GOT3 (cell line): ENCODE data around the gene CCDC69.
"Not testable (repeated sequence)": the region's sequence is repeated elsewhere in the genome, so short reads cannot be mapped to it uniquely, and the experiment has no call there.

Source experiments
- DNase-seq: peaks from one replicate; lab custom pipeline; 2025; ENCODE audit warnings: mixed read lengths; lab: John Stamatoyannopoulos, UW

Gene CCDC69

DNA sequence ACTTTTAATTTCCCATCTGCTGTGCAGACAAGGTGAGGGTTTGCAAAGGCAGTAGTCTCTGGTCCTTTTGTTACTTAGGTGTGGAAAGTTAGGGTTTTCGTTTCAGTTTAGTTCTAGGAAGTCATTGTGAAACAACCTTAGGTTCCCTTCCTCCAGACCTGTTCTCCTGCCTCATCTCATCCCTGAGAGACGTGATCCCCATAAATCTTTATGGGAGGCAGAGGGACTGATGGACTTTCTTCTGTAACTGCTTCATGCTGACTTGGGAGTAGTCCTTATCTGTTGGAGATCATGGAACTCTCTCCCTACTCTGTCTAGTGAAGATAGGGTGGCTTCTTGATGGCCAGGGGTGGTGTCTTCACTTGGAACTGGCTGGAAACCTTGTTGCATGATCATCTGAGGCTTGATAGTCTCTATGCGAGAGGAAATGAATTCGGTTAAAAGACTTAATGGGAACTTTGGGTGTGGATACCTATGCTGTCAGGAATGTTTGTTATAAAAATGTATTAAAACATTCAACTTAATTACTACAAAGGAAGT lies 21.9 kb upstream of the CCDC69 start:
- DNase-seq, result no peak

DNA sequence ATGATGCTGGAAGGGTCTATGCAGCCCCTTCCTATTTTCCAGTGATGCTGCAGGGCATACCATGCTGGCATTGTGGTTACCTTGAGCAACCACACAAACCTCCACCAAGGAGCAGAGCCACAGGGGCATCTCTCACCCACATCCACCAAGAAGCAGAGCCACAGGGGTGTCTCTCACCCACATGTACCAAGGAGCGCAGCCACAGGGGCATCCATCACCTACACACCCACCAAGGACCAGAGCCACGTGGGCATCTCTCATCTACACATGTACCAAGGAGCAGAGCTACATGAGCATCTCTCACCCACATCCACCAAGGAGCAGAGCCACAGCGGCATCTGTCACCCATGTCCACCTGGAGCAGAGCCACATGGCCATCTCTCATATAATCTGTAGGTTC lies 20.3 kb upstream of the CCDC69 start:
- DNase-seq, result no peak

DNA sequence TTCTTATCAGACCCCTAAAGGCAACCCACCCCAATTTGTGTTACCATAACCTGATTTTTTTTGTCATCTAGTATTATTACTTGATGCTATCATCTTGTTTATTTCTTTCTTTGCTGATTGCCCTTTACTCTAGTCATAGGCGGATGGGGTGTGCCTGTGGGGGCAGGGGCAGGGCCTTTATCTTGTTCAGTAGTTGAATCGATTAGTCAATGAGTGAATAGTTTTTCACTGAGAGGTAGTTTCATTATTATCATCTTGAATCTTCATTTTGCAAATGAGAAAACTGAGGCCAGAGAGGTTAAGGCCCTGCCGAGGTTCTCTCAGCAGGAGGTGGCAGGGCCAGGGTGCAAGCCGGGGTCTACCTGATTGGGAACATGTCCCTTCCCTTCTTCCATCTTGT lies 19.7 kb upstream of the CCDC69 start:
- DNase-seq, result no peak

DNA sequence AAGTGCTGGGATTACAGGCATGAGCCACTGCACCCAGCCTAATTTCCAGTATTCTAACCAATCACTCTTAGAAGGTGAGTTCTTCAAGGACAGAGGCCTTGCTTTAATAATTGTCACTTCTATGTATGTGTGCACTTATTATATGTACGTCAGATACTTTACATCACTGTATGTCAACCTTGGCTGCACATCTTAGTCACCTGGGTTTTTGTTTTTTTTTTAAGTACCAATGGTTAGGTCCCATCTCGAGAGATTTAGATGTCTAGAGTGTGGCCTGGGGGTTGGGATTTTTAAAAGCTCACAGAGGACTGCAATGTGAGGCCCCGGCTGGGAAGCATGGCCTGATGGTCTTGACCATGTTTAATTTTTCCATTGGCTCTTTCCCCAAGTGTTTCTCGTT lies 19.2 kb upstream of the CCDC69 start:
- DNase-seq, result no peak

DNA sequence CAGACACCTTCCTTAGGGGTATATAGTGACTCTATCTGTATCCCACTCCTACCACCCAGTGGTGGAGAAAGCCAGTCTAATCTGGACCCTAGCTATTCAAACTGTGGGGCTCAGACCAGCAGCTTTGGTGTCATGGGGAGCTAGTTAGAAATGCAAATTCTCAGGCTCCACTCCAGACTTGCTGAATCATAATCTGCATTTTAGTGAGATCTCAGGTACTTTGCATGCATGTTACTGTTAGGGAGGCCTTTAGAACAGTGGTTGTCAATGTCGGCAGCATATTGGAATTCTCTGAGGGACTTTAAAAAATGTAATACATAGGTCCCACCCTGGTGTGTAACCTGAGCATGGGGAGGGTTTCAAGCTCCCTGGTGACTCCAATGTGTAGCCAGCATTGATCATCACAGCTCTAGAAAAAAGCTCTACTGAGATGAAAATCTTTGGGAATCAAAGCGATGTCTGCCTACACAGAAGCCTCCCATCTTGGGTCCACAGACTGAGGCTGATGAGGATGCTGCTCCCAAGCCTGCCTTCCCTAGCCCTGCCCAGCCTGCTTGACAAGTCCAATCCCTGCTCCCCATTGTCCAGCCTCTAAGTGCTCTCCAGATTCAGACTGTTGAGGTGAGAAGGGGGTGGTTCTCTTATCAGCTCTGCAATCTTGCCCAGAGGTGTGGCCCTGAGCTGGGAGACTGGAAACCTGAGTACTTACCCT lies 17.2 kb upstream of the CCDC69 start:
- DNase-seq, result no peak

DNA sequence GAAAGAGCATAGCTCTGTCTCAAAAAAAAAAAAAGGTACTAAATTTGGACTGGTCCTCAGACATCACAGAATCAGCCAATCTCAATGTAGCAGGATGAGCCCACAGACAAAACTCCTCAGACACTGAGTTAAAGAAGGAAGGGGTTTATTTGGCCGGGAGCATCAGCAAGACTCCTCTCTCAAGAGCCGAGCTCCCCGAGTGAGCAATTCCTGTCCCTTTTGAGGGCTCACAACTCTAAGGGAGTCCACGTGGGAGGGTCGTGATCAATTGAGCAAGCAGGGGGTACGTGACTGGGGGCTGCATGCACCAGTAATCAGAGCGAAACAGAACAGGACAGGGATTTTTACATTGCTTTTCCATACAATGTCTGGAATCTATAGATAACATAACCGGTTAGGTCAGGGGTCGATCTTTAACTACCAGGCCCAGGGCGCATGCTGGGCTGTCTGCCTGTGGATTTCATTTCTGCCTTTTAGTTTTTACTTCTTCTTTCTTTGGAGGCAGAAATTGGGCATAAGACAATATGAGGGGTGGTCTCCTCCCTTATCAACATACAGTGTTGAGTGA lies 16.5 kb upstream of the CCDC69 start:
- not testable (repeated sequence) for DNase-seq

DNA sequence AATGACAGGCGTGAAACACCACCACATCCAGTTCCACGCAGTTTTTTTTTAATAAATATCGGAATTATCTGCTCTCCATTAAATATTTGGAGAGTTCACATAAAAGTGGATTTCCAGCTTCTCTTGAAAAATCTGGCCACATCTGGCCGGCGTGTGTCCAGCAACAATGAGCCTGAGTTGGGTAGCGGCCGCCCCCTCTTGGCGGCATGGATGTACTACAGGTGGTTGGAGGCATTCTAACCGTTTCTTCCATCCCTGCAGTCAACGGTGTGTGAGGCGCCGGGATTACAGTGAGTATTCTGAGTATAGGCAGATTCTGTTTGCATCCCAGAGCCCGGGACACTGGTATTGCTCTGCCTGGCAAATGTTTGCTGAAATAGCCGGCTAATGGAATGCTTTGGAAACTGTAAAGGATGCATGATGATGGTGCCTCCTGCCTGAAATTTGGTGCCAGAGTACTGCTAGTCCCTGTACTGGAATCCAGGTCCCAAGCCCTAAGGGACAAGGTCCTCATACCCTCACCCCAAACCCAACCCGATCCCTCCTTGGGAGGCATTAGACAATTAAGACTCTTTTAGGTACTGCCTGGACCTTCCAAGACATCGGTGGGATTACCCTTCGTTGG lies 15.5 kb upstream of the CCDC69 start:
- peak; percentile 27 for DNase-seq

DNA sequence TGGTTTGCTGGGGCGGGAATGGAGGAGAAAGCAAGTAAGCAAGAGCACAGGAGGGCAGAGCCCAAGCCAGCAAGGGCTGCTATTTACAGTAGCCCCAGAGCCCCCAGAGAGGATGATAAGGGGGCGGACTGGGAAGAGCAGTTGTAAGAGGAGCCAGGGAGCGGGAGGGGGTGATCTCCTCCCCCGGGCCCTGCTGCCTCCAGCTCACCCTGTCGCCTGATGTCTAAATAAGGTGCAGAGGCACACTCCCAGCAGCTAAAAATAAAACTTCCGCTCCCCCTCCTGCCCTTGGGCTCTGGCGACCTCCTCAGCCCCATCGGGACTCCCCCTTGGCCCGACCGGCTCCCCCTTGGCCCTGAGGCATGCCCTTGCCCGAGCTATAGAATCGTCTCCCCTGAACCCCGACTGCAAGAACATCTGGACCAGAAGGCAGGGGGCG lies 14.4 kb upstream of the CCDC69 start:
- DNase-seq, result no peak

DNA sequence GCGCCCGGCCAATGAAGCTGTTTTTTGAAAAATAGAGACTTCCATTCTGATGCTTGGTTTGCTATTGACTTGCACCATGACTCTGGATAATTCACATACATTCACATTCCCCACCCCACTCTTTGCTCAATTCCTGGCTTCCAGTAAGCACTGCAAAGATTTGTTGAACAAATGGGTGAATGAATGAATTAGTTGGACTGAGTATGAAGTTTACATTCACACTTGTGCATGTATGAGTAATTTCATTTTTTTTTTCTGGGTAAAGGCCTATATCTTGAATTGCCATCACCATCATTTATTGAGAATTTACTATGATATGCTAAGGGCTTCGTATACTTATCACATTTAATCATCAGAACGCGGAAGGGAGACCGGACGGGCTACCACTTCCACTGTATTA lies 13.8 kb upstream of the CCDC69 start:
- DNase-seq, result no peak

DNA sequence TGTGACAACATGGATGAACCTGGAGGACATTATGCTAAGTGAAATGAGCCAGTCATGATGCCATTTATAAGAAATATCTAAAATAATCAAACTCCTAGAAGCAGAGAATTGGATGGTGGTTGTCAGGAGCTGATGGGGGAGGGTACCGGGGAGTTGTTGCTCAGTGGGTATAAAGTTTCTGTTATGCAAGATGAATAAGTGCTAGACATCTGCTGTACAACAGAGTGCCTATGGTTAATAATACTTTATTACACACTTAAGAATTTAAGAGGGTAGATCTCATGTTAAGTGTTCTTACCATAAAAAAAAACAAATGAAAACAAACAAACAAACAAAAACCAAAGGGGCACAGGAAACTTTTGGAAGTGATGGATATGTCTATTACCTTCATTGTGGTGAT lies 13.0 kb upstream of the CCDC69 start:
- DNase-seq, result no peak

DNA sequence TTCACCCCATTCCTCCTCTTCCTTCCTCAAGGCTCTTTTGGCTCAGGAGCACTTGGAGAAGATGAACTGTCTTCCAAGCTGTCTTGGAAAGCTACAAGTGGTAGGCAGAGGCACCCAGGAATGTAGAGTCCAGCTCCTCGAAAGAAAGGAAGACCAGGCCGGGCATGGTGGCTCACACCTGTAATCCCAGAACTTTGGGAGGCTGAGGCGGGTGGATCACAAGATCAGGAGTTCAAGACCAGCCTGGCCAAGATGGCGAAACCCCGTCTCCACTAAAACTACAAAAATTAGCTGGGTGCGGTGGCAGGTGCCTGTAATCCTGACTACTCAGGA lies 11.3 kb upstream of the CCDC69 start:
- not testable (repeated sequence) for DNase-seq

DNA sequence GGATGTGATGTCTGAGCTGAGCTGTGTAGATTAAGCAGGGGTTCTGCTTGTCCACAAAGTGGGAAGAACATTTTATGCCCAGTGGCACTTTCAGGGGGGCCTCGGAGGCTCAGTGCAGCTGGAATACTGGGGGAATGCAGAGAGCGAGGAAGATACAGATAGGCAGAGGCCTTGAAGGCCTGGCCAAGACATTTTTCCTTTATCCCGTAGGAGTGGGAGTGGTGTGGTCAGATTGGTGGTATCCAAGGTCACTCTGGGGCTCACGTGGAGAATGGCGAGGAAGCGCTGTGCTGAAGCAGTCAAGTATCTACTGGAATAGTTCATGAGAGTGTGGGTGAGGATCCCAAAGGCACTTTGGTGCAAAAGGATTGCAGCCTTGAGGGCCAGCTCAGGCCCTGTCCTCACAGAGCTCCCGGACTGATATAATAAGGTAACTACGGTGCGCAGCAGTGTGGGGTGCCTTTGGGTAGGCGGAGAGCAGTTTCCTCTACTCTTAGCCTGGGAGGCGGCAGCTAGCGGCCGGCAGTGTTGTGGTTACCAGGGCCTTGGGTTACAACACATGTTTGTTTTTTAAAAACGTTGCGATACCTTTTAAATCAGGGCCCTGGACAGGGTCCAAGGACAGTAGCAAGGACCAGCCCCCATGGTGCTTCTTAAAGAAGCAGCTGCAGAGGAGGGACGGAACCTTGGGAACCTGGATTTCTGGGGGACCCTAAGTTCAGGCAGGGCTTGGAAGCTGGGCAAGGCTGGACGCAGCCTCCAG lies 10.8 kb upstream of the CCDC69 start:
- no peak for DNase-seq

DNA sequence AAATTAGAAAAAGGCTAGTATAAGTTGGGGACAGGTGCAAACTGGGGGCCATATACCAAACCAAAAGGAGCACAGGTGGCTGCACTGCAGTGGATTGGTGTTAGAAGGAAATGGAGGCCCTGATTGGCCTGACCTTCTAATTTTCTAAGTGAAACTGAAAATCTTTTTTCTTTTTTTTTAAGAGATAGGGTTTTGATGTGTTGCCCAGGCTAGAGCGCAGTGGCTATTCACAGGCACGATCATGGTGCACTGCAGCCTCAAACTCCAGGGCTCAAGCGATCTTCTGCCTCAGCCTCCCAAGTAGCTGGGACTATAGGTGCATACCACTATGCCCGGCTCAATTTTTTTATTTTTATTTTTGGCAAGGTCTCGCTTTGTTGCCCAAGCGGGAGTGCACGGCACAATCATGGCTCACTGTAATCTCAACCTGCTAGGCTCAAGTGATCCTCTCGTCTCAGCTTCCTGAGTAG lies 9.8 kb upstream of the CCDC69 start:
- no peak for DNase-seq

DNA sequence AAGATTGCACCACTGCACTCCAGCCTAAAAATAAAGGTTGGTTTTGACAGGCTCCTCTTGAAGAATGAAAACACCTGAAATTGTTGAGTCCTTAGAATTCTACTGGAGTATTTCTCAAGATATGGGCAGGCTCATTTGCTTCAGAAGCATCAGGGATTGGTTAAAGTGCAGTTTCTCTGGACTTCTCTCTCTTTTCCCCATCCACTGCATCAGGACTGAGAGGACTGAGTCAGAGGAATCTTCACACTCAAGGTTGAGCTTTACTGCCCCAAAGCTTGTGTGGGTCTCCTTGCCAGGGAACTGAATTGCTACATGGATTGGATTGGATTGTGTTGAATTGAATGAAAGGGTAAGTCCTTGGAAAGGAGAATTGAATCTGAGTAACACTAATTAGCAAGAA lies 7.5 kb upstream of the CCDC69 start:
- no peak for DNase-seq

DNA sequence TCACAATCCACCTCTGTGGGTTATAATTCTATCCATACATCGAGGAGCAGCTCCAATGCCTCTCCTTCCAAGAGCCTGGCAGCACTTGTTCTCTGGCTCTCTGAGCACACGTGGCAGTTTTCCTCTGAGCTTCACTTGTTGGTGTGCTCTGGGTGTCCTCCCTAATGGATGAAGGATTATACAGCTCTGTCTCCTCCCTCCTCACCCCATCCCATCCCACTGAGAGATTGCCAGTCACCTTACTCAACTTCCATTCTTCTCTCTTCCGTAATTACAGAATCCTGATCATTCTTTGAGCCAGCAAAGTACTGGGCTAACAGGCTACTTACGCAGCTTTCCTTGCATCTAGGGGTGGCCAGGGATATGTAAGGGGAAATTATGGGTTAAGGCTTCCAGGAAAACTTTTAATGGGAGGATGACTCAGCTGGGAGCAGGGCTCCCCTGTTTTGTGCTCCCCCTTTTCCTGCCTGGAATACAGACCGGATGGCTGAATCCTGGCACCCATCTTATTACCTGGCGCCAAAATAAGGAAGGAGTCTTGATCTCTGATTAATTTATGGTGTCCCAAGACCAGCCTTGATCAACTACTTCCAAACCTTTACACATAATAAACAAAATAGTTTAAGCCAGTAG lies 6.3 kb upstream of the CCDC69 start:
- no peak for DNase-seq

DNA sequence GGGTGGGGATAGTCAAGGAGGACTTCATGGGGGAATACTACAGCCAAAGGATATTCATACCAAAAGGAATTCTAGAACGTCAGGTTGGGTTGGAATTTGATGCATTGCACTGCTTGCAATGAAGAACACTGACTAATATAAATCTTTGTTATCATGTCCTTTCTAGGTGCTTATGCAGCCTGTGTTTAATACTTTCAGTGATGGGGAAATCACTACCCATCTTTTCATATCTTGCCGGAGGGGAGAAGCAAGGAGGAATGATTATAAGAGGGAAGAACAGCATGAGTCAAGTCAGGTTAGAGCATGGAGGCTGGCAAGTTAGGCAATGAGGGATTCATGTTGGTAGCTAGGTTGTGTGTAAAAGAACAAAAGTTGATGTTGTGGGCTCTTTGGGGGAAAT lies 5.1 kb upstream of the CCDC69 start:
- no peak for DNase-seq

DNA sequence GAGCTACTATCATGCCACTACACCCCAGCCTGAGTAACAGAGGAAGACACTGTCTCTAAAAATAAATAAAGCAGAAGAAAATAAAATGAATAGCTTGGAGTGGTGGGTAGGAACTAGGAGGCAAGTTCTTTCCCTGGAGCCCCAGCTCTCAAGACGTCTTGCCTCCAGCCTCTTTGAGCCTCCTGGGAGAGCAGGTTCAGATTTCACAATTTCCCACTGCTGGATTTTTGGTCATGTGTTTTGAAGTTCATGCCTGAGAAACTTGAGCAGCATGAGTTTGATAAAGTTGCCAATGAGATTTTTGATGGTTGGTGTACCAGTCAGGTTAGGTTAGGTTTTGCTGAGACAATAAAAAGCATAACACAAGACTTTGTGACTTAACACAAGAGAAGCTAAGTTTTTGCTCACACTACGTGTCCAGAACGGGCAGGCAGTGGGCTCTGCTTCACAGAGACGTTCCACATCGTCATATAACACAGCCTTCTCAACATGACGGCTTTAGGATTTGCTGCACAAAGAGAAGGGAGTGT lies 4.1 kb upstream of the CCDC69 start:
- no peak for DNase-seq

DNA sequence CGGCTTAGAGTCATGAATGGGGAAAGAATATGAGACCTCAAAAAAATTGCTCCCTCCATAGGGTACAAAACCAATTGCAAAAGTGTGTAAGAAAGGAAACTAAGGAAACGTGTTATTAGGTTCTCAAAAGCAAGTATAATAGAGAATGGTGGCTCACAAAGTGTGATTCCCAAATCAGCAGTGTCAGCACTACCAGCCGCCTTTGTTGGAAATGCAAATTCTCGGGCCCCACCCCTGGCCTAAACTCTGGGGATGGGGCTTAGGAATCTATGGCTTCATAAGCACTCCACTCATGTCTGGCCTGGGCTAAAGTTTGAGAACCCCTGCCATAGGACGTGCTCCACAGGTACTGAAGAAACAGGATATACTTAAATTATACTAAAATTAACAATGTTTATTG lies 1.6 kb upstream of the CCDC69 start:
- no peak for DNase-seq

DNA sequence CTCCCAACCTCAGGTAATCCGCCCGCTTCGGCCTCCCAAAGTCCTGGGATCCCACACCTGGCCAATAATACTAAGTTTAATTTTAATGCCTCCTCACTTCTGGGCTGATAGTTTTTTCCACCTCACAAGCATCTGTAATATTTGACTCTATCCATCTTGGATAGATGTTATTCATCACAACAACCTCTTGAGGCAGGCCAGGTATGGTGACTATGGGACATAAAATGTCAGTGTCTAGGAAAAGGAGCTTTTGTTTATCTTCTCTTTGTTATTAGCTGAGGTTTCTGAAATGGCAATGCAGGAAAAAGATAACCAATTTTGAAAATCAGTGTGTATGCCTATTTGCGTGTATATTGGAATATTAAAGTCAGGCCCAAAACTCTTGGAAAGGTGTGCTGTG lies 1.2 kb upstream of the CCDC69 start:
- no peak for DNase-seq

DNA sequence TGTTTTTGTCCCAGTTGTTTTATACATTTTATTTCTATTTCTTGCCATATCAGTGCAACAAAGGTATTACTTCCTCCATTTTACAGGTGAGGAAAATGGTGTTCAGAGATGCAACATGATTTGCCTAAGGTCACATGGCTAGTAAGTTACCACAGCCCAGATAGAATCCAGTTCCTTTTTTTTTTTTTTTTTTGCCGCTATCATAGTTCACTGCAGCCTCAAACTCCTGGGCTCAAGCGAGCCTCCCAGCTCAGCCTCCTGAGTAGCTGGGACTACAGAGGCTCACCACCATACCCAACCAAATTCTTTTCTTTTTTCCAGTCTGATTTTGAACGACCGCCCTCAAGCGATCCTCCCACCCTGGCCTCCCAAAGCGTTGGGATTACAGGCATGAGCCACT lies 480 bp upstream of the CCDC69 start:
- DNase-seq, result no peak

DNA sequence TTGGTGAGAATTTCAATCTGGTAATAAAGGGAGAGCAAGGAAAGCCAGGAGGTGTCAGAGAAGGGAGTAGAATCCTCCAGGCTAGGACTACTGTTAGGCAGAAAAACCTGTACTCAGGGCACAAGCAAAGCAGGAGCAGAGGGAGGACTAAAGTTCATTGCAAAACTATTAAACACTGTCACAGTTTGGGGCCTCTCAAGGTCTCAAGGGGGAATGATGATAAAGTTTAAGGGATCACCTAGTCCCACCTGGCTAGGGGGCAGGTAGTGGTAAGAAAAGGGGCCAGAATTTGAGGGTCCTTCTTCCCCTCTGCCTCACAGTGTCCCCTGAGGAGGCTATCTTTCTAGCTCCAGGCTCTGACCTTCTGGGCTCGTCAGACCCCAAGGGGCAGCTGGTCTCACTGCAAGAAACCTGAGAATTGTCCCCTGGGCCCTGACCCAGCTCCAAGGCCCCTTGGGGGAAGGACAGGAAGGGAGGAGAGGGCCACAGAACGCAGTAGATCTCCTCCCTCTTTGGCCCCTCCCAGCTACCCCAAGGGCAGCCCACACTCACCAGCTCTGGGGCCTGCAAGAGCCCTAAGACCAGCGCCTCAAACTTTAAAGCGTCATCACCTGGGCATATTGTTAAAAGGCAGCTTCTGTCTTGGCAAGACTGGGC lies 974 bp downstream of the CCDC69 start:
- DNase-seq, result no peak
